ENCODE data around the gene EIF3F. TPM values are rescaled to one million over a fixed set of nuclear protein-coding genes. Genes with fewer than 3 reads are reported as not detected.

Gene EIF3F
- total and polyA plus RNA-seq, 2 of the 8 experiments (the other 6 are each of a cell fraction or from before 2014, with no cell fraction given): 222 to 388 TPM

GRCh38 chr11:7983832-7984590 lies 3.1 kb upstream of the EIF3F start:
- WGBS, 2 experiments (ENCODE audit: extremely low coverage in 1 of 2, insufficient coverage in 1 of 2, insufficient read length in 1 of 2, insufficient replicate concordance in 2 of 2, low coverage in 1 of 2, low lambda C conversion rate in 2 of 2, missing lambda C conversion rate in 1 of 2): 57% methylated on average over 7 of the region's 7 CpGs; no CpG with 5 or more reads in 1 of the 2 experiments
- ChIA-PET POLR2A (ENCODE audit: partially characterized antibody) (interaction anchor here (1.0 to 2.8 kb wide), 5 partner anchors 8 to 91 kb away, joined by 3 to 11 read pairs (median 4); no protein-coding TSS in a partner anchor), CTCF (ENCODE audit: partially characterized antibody) (interaction anchor here (0.6 to 6.0 kb wide), 7 partner anchors 8 to 91 kb away, joined by 3 to 127 read pairs (median 3); no protein-coding TSS in a partner anchor)
- Histone ChIP-seq H2BK5ac (ENCODE audit: low read depth, low read length) (no peak overlapping the region), H3K23me2 (ENCODE audit: low read depth, low read length) (peaks cover 6% of the 10 kb centered on the region; the same call in 1 of the 2 replicates), H3K4me2 (ENCODE audit: insufficient read depth in 1 of 2, low read depth in 2 of 2, low read length in 2 of 2) (no peak overlapping the region), H4K5ac (ENCODE audit: insufficient read length, low read depth, low read length) (no peak overlapping the region), H3K4ac (replicated peaks; ENCODE audit: insufficient read length, low read depth, low read length) (peak overlapping the region; percentile 42), H3K27me3 (replicated peaks in 1 of 4; ENCODE audit: control insufficient read depth in 3 of 4, extremely low read depth in 1 of 4, insufficient read depth in 3 of 4, low read length in 3 of 4) (no peaks in the 10 kb centered on the region), H2BK120ac (replicated peaks; ENCODE audit: low read depth, low read length) (no peak overlapping the region), H3K9ac (replicated peaks in 1 of 4; ENCODE audit: extremely low read depth in 1 of 4, low read depth in 3 of 4, low read length in 3 of 4) (no peak overlapping the region), H2BK15ac (ENCODE audit: low read length) (peak overlapping the region; percentile 8; the same call in 1 of the 2 replicates), H3K36me3 (ENCODE audit: control insufficient read depth in 2 of 4, insufficient read depth in 4 of 4, low read length in 3 of 4) (peaks cover 0 to 7% (median 3%) of the 10 kb centered on the region in 4 experiments; a peak in 4 of 8 replicates), H2BK20ac (ENCODE audit: low read length) (no peak overlapping the region), H3K79me1 (ENCODE audit: low read depth, low read length) (peaks cover 4% of the 10 kb centered on the region; the same call in 1 of the 2 replicates), H3K9me3 (ENCODE audit: insufficient read depth in 2 of 2, low read depth in 1 of 2, low read length in 1 of 2) (no peaks in the 10 kb centered on the region), H4K20me1 (replicated peaks in 1 of 2; ENCODE audit: control insufficient read depth in 1 of 2, insufficient read depth in 2 of 2, low read length in 2 of 2) (peaks cover 0 to 2% of the 10 kb centered on the region in 2 experiments), H2BK12ac (ENCODE audit: low read depth, low read length) (peak overlapping the region; percentile 20; the same call in 1 of the 2 replicates), H3K79me2 (ENCODE audit: control insufficient read depth in 1 of 2, insufficient read depth in 2 of 2, low read length in 2 of 2) (peaks cover 9 to 16% of the 10 kb centered on the region in 2 experiments), H4K91ac (replicated peaks; ENCODE audit: insufficient read length, low read length) (peak overlapping the region; percentile 77), H3K4me1 (replicated peaks in 1 of 4; ENCODE audit: control insufficient read depth in 3 of 4, insufficient read depth in 4 of 4, low read length in 3 of 4) (peaks cover 0 to 5% (median 3%) of the 10 kb centered on the region in 4 experiments; a peak in 4 of 7 replicates), H4K8ac (ENCODE audit: extremely low read depth, insufficient read depth, low read length) (no peak overlapping the region), H2AFZ (ENCODE audit: low read length) (no peak overlapping the region), H2AK5ac (ENCODE audit: low read depth, low read length) (no peak overlapping the region), H3K23ac (ENCODE audit: insufficient read length) (no peak overlapping the region), H3K56ac (replicated peaks; ENCODE audit: insufficient read length, low read depth, low read length) (no peak overlapping the region), H3K14ac (ENCODE audit: insufficient read length) (no peak overlapping the region), H3K4me3 (ENCODE audit: extremely low read depth in 1 of 4, insufficient read depth in 2 of 4, low read depth in 3 of 4, low read length in 4 of 4) (no peak overlapping the region), H3K18ac (ENCODE audit: extremely low read depth, low read length) (no peak overlapping the region), H3K27ac (ENCODE audit: low read depth, low read length) (no peak overlapping the region)
- no peak for FAIRE-seq
- DNase-seq (ENCODE audit: low read depth in 1 of 2, low spot score in 2 of 2): no peak
- TF ChIP-seq RNF2 (IDR thresholded peaks at IDR 0.05; ENCODE audit: borderline replicate concordance, low read depth, low read length, missing control alignments, poor library complexity, severe bottlenecking) (no peak), GTF2F1 (IDR thresholded peaks at IDR 0.05; ENCODE audit: borderline replicate concordance, low read depth, low read length) (no peak), PHF8 (conservative IDR thresholded peaks at IDR 0.05; ENCODE audit: low read depth, low read length) (no peak), CHD2 (IDR thresholded peaks at IDR 0.05; ENCODE audit: low read length) (no peak), TBP (IDR thresholded peaks at IDR 0.05; ENCODE audit: low read depth, low read length) (no peak), BCL11A (IDR thresholded peaks at IDR 0.05; ENCODE audit: low read depth in 2 of 2, low read length in 2 of 2) (no peak), KDM1A (IDR thresholded peaks at IDR 0.05; ENCODE audit: borderline replicate concordance, low read length) (no peak), SUZ12 (IDR thresholded peaks at IDR 0.05; ENCODE audit: low read length) (no peak)

Measured in H1 (cell line).